Mesenchymal stem cell (in vitro differentiated cells and primary cell): ENCODE measurements around the gene SLC35E1. TPM values are rescaled to one million over a fixed set of nuclear protein-coding genes. Genes with fewer than 3 reads are reported as not detected.

Source experiments
- DNase-seq: peaks from one replicate; pipeline ENCODE4 v3.0.0-alpha.2; 2013
- H2AFZ ChIP-seq: one replicate; pipeline ENCODE4 v1.6.1; 2013; ENCODE audit warnings: low read depth, mild to moderate bottlenecking, control low read depth, inconsistent platforms, low read length, moderate library complexity
- H2AK5ac ChIP-seq: 2 replicates; pipeline ENCODE4 v1.6.1; 2013; ENCODE audit warnings: low read length, moderate library complexity, mild to moderate bottlenecking, inconsistent platforms; ENCODE audit not compliant: severe bottlenecking
- H2BK120ac ChIP-seq: one replicate; pipeline ENCODE4 v1.6.1; 2013; ENCODE audit warnings: low read depth, mild to moderate bottlenecking, inconsistent platforms, low read length, moderate library complexity
- H2BK12ac ChIP-seq, 2 experiments: one replicate each; pipeline ENCODE4 v1.6.1; 2013; ENCODE audit warnings: inconsistent platforms in 2 of 2, low read length in 2 of 2, mild to moderate bottlenecking in 2 of 2, moderate library complexity in 2 of 2, control low read depth in 1 of 2
- H2BK15ac ChIP-seq: one replicate; pipeline ENCODE4 v1.6.1; 2013; ENCODE audit warnings: mild to moderate bottlenecking, low read depth, inconsistent platforms; ENCODE audit not compliant: poor library complexity, severe bottlenecking
- H2BK5ac ChIP-seq: 2 replicates; pipeline ENCODE4 v1.6.1; 2013; ENCODE audit warnings: low read depth, mild to moderate bottlenecking, low read length, control low read depth, inconsistent platforms; ENCODE audit not compliant: poor library complexity, severe bottlenecking
- H3K14ac ChIP-seq, 2 experiments: one replicate each; pipeline ENCODE4 v1.6.1; 2013; ENCODE audit warnings: inconsistent platforms in 2 of 2, low read length in 2 of 2, control low read depth in 1 of 2, mild to moderate bottlenecking in 1 of 2, moderate library complexity in 1 of 2
- H3K18ac ChIP-seq, 2 experiments: one replicate each; pipeline ENCODE4 v1.6.1; 2013; ENCODE audit warnings: inconsistent platforms in 2 of 2, low read length in 2 of 2, control low read depth in 1 of 2, low read depth in 1 of 2, mild to moderate bottlenecking in 1 of 2
- H3K23ac ChIP-seq, 2 experiments: one replicate each; pipeline ENCODE4 v1.6.1; 2013; ENCODE audit warnings: inconsistent platforms in 2 of 2, low read length in 2 of 2, mild to moderate bottlenecking in 2 of 2, moderate library complexity in 2 of 2, control low read depth in 1 of 2
- H3K27ac ChIP-seq: 2 replicates; pipeline ENCODE4 v1.5.1; 2013; ENCODE audit warnings: mild to moderate bottlenecking, moderate library complexity, low read length, control low read depth, inconsistent platforms; ENCODE audit not compliant: poor library complexity, severe bottlenecking
- H3K27me3 ChIP-seq, 2 experiments: 2 replicates each; pipeline versions ENCODE4 v1.6.1 to v1.7.0; 2013; ENCODE audit warnings: low read length in 2 of 2, mild to moderate bottlenecking in 2 of 2, moderate library complexity in 2 of 2, control low read depth in 1 of 2, inconsistent platforms in 1 of 2; ENCODE audit not compliant: control insufficient read depth in 1 of 2, insufficient read depth in 1 of 2
- H3K36me3 ChIP-seq, 2 experiments: 2 replicates each; pipeline versions ENCODE4 v1.6.1 to v1.7.0; 2013; ENCODE audit warnings: low read length in 2 of 2, control low read depth in 1 of 2, inconsistent platforms in 1 of 2, low read depth in 1 of 2, mild to moderate bottlenecking in 1 of 2; ENCODE audit not compliant: insufficient read depth in 2 of 2, control insufficient read depth in 1 of 2
- H3K4ac ChIP-seq, 2 experiments: one replicate each; pipeline ENCODE4 v1.6.1; 2013; ENCODE audit warnings: inconsistent platforms in 2 of 2, low read length in 2 of 2, mild to moderate bottlenecking in 2 of 2, moderate library complexity in 2 of 2, control low read depth in 1 of 2, low read depth in 1 of 2
- H3K4me1 ChIP-seq: 2 replicates; pipeline ENCODE4 v1.6.1; 2013; ENCODE audit warnings: low read depth, low read length, control low read depth; ENCODE audit not compliant: control insufficient read depth, insufficient read depth
- H3K4me2 ChIP-seq: 2 replicates; pipeline ENCODE4 v1.6.1; 2013; ENCODE audit warnings: low read length, mild to moderate bottlenecking, inconsistent platforms; ENCODE audit not compliant: poor library complexity, severe bottlenecking
- H3K4me3 ChIP-seq, 2 experiments: 2 replicates each; pipeline versions ENCODE4 v1.5.1 to v1.7.0; 2013; ENCODE audit warnings: low read length in 2 of 2, mild to moderate bottlenecking in 2 of 2, control low read depth in 1 of 2, low read depth in 1 of 2; ENCODE audit not compliant: insufficient read depth in 1 of 2
- H3K79me1 ChIP-seq: replicated peaks from 2 replicates; pipeline ENCODE4 v1.6.1; 2013; ENCODE audit warnings: mild to moderate bottlenecking, control low read depth, low read length, inconsistent platforms; ENCODE audit not compliant: poor library complexity, severe bottlenecking
- H3K9ac ChIP-seq: 2 replicates; pipeline ENCODE4 v1.7.0; 2013; ENCODE audit warnings: mild to moderate bottlenecking, low read length, moderate library complexity
- H3K9me3 ChIP-seq: 2 replicates; pipeline ENCODE4 v1.7.0; 2013; ENCODE audit warnings: mild to moderate bottlenecking, low read length; ENCODE audit not compliant: control insufficient read depth
- H4K8ac ChIP-seq: one replicate; pipeline ENCODE4 v1.6.1; 2013; ENCODE audit warnings: inconsistent platforms, mild to moderate bottlenecking, low read length, moderate library complexity
- H4K91ac ChIP-seq: one replicate; pipeline ENCODE4 v1.6.1; 2013; ENCODE audit warnings: mild to moderate bottlenecking, low read length, inconsistent platforms
- WGBS: methylation state at CpG from one replicate; pipeline ENCODE4 v1.1.7; 2013; ENCODE audit warnings: mixed read lengths; 5-methylcytosine and 5-hydroxymethylcytosine counted together
- polyA plus RNA-seq, 2 experiments: library from polyadenylated mRNA; stranded (reverse); fragments of 200-250 nt; gene quantifications; one replicate each; pipeline ENCODE4 v1.2.3, GENCODE V29; 2013

The SLC35E1 gene
- 65.2 TPM for polyA plus RNA-seq (2013, experiment 1 of 2)
- polyA plus RNA-seq (2013, experiment 2 of 2) = 65.7 TPM

DNA sequence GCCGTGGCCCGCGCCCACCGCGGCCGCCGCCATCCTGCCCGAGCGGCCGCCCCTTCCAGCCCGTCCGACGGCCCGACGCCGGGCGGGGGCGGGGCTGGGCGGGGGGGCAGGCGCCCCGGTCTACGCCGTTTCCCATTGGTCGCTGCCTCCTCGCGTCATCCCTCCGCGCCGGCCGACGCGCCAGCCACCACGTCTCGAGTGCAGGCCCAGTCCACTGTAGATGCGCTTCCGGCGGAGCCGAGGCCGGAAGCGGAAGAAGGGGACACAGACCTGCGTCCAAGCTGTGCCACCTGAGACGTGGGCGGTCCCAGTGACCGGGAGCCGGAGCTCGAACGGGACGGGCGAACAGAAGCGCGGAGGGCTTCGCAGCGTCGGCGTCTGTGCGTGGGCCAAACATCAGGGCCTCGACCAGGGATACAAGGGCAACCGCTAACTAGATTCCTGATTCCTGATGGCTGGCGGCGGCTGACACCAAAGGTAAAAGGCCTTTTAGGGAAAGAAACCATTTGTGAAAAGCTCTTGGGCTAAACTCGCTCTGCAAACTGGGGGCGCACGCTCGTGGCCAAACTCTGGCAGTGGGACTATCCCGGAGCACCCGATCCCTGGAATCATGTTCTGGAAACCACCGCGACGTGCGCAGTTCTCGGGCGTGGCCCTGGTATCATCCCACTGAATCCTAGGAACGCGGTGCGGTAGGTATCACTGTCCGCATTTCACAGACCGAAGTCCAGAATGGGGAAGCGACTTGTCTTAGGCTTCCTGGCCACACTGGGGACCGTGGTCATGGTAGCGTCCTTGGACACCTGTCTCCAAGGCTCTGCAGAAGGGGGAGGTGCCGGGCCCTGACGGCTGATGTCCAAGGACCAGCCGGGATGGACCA, at the start of gene SLC35E1:
TSS of gene SLC35E1 (minus strand) at position 84 of the 880 bp plus-strand sequence. CDS start at position 33, 51 bp downstream.
- DNase-seq = peak; percentile 96
- Histone ChIP-seq H3K4me3 (peak within 1 kb of the TSS; percentile 97 to 100), H2AFZ (peak within 1 kb of the TSS; percentile 94), H2BK120ac (peak within 1 kb of the TSS; percentile 29), H3K4me1 (peaks cover 32% of the 10 kb centered on the region), H3K36me3 (peaks cover 59 to 67% of the 10 kb centered on the region in 2 experiments), H3K79me1 (peaks cover 21% of the 10 kb centered on the region), H3K4ac (peak within 1 kb of the TSS; percentile 47 to 77), H4K8ac (peak within 1 kb of the TSS; percentile 94), H2BK5ac (no peak within 1 kb of the TSS), H3K18ac (peak within 1 kb of the TSS; percentile 91), H3K9ac (peak within 1 kb of the TSS; percentile 98), H3K4me2 (peak within 1 kb of the TSS; percentile 92), H3K9me3 (no peaks in the 10 kb centered on the region), H3K23ac (peak within 1 kb of the TSS in 1 of 2 experiments; percentile 97), H3K27ac (peak within 1 kb of the TSS; percentile 85), H2AK5ac (no peak within 1 kb of the TSS), H2BK15ac (peak within 1 kb of the TSS; percentile 33), H4K91ac (peak within 1 kb of the TSS; percentile 89), H3K27me3 (no peaks in the 10 kb centered on the region), H2BK12ac (peak within 1 kb of the TSS; percentile 2 to 31), H3K14ac (peak within 1 kb of the TSS; percentile 76 to 98)
- under 1% methylated on average over 82 of the region's 83 CpGs for WGBS

DNA sequence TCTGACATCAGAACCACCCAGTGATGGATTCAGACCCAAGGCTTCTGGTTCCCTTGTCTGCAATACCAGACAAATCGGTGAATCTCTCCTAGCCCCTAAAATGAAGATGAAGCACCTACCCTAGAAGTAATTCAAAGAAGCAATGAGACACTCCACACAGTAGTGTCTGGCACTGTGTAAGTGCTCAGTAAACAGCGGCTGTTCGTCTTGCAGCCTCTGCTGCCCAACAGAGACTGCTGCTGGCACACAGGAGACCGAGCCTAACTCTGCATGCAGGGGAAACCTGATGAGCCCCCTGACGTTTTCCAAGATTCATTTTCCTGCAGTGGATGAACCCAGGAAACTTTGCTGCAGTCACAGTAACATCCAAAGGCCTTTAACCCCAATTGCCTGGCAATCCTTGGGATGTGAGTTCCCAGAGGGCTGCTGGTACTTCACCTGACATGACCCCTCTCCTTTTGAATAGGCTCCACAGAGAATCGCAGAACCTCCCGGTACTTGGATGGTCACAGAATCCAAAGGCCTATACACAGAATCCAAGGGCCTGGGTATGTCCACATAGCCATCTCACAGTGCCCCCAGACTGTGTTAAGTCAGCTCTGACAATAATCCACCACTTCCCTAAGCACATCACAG, 49.1 kb upstream of the SLC35E1 start:
- no peak overlapping the region for H2BK120ac ChIP-seq
- H3K18ac ChIP-seq = no peak overlapping the region
- H3K9ac ChIP-seq = no peak overlapping the region
- H3K9me3 ChIP-seq = no peaks in the 10 kb centered on the region
- WGBS = 90% methylated on average over 7 of the region's 7 CpGs
- no peak overlapping the region for H3K23ac ChIP-seq
- no peak for DNase-seq
- no peak overlapping the region for H3K4me2 ChIP-seq
- no peaks in the 10 kb centered on the region for H3K79me1 ChIP-seq
- H3K4ac ChIP-seq = no peak overlapping the region
- H4K91ac ChIP-seq = no peak overlapping the region
- no peak overlapping the region for H4K8ac ChIP-seq
- H3K14ac ChIP-seq = no peak overlapping the region
- no peak overlapping the region for H2AK5ac ChIP-seq
- H3K27me3 ChIP-seq = no peaks in the 10 kb centered on the region
- peaks cover 17 to 23% of the 10 kb centered on the region in 2 experiments for H3K36me3 ChIP-seq
- H3K27ac ChIP-seq = no peak overlapping the region
- H2AFZ ChIP-seq = no peak overlapping the region
- no peak overlapping the region for H2BK15ac ChIP-seq
- no peak overlapping the region for H3K4me3 ChIP-seq
- H2BK5ac ChIP-seq = no peak overlapping the region
- H3K4me1 ChIP-seq = peaks cover 22% of the 10 kb centered on the region
- no peak overlapping the region for H2BK12ac ChIP-seq

DNA sequence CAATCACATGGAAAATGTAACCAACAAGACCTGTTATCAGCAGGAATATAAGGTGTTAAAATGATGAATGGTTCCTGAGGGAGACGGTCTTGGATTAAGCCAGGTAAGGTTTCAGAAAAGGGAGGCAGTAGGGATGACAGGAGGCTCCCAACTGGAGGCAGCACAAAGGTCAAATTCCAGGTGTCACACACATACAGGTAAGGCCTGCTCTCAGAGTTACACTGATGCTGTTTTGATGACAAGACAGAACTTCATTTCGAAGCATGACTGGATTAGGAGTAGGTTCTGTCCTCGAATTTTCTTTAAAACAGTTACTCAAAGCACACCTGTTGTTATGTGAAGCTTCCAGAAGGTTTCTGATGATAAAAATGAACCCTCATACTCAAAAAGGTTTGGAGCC, 48.4 kb upstream of the SLC35E1 start:
- Histone ChIP-seq H3K4me2 (no peak overlapping the region), H3K9ac (no peak overlapping the region), H3K14ac (no peak overlapping the region), H3K27ac (no peak overlapping the region), H3K4ac (no peak overlapping the region), H3K4me1 (peaks cover 21% of the 10 kb centered on the region), H3K4me3 (no peak overlapping the region), H2AFZ (no peak overlapping the region), H3K36me3 (peaks cover 16 to 23% of the 10 kb centered on the region in 2 experiments), H2AK5ac (no peak overlapping the region), H2BK5ac (no peak overlapping the region), H4K8ac (no peak overlapping the region), H3K27me3 (no peaks in the 10 kb centered on the region), H3K79me1 (peaks cover 3% of the 10 kb centered on the region), H3K9me3 (no peaks in the 10 kb centered on the region), H2BK15ac (no peak overlapping the region), H2BK12ac (no peak overlapping the region), H4K91ac (no peak overlapping the region), H3K18ac (no peak overlapping the region), H3K23ac (no peak overlapping the region), H2BK120ac (no peak overlapping the region)
- no peak for DNase-seq
- WGBS = 92% methylated on average over 1 of the region's 3 CpGs

DNA sequence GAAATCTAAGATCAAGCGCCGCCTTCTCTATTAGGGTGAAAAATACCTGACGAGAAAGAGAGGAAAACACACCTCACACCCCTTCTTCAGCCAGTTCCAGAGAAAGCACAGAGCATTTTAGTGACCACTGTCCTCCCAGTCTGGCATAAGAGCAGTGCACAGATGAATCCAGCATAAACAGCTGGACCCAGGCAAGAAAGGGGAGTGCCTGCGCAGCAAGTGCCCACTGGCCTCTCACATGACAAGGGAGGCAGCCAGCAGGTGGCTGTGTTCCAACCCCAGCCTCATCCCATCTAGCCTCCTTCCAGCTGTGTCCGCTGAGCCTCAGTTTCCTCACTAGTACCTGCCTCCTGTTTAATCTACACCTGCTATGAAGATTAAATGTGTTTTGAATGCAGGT, 47.8 kb upstream of the SLC35E1 start:
- Histone ChIP-seq H2AFZ (no peak overlapping the region), H3K4me1 (peaks cover 20% of the 10 kb centered on the region), H3K9me3 (no peaks in the 10 kb centered on the region), H3K36me3 (peaks cover 14 to 23% of the 10 kb centered on the region in 2 experiments), H3K79me1 (peaks cover 3% of the 10 kb centered on the region), H4K8ac (no peak overlapping the region), H3K4me3 (no peak overlapping the region), H4K91ac (no peak overlapping the region), H2BK5ac (no peak overlapping the region), H3K27me3 (no peaks in the 10 kb centered on the region), H2BK12ac (no peak overlapping the region), H3K18ac (no peak overlapping the region), H3K4ac (no peak overlapping the region), H2BK120ac (no peak overlapping the region), H2BK15ac (no peak overlapping the region), H3K14ac (no peak overlapping the region), H2AK5ac (no peak overlapping the region), H3K9ac (no peak overlapping the region), H3K27ac (no peak overlapping the region), H3K23ac (no peak overlapping the region), H3K4me2 (no peak overlapping the region)
- 100% methylated on average over 4 of the region's 5 CpGs for WGBS
- DNase-seq = no peak
